HG02970 (cell line): ENCODE data around the gene CD6.

ENCODE experiments used
- ATAC-seq: cut with Tn5 transposase; IDR thresholded peaks from one replicate; pipeline ENCODE4 v1.9.1; 2021; ENCODE audit warnings: mild to moderate bottlenecking, moderate library complexity, moderate number of reproducible peaks; ENCODE audit not compliant: unreplicated experiment, low FRiP score

CD6 gene

DNA sequence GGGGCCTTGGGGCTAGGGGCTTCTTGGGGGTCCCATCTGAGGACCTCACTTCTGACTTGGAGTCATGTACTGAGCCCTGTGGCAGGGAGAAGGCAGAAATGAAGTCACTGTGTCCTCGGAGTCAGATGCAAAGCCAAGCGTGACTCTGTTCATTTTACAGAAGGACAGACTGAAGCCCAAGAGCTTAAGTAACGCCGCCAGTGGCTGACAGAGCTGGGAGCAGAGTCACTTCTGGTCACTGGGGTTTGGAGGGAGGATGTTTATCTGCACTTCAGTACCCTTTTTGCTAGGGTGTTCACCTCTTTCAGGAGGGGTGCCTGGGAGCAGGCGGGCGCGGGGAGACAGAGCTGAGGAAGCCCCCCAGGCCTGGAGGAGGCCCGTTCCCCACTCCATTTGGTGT, 10.7 kb downstream of the CD6 start:
- no peak for ATAC-seq

GRCh38 chr11:60984149-60984548, 12.7 kb downstream of the CD6 start:
- ATAC-seq: no peak

DNA sequence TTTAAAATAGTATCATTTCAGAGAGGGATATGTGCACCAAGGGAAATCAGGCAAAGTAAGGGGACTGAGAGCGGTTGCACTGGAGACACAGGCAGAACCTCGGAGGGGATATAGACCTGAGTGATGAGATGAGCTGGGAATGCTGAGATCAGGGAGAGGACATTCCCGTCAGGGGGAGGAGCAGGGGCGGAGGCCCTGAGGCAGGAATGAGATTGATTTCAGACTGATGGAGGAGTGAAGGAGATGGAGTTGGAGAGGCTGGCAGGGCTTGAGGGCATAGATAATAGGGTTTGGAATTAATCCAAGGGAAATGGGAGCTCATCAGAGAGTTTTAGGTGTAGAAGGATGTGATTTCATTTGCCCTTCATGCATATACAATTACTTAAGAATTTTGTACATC, 13.2 kb downstream of the CD6 start:
- ATAC-seq: no peak

- ATAC-seq: no peak
Observed at GRCh38 chr11:60985501-60985900, 14.0 kb downstream of the CD6 start.

- no peak for ATAC-seq
Observed at GRCh38 chr11:60985991-60986915, 14.8 kb downstream of the CD6 start.

- no peak for ATAC-seq
Observed at GRCh38 chr11:60987577-60988277, 16.2 kb downstream of the CD6 start.

GRCh38 chr11:60988658-60989057, 17.2 kb downstream of the CD6 start:
- ATAC-seq: no peak

GRCh38 chr11:60989093-60989650, 17.7 kb downstream of the CD6 start:
- no peak for ATAC-seq

GRCh38 chr11:60991457-60991856, 20.0 kb downstream of the CD6 start:
- ATAC-seq: no peak

DNA sequence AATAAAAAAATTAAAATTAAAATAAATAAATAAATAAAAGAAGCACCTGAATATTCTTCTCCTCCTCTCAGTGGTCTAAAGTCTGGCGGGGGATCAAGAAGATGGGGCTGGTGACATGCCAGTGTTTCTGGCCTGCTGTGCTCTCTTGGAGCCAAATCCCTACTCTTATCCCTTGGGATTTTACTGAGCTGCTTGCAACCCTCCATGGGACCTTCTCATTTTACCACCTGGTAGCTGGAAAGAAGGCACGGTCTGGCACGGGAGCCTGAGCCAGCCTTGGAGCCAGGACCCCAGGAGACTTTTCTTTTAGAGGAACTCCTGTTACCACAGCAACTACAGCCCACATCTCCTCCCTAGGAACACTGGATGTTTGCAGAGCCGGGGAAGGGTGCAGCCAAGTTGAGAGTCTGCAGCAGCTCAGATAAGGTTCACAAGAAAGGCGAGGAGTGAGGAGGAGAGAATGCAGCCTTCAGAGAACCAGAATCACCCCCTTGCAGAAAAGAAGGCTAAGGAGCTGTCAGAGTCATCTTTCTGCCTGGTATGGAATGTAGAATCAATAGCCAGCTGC, 21.4 kb downstream of the CD6 start:
- ATAC-seq: no peak

- ATAC-seq: no peak
Observed at GRCh38 chr11:60993615-60994014, 22.1 kb downstream of the CD6 start.

GRCh38 chr11:60994541-60995080, 23.1 kb downstream of the CD6 start:
- no peak for ATAC-seq

GRCh38 chr11:60995798-60996197, 24.3 kb downstream of the CD6 start:
- ATAC-seq: no peak

- no peak for ATAC-seq
Observed at GRCh38 chr11:60996381-60997138, 25.1 kb downstream of the CD6 start.

DNA sequence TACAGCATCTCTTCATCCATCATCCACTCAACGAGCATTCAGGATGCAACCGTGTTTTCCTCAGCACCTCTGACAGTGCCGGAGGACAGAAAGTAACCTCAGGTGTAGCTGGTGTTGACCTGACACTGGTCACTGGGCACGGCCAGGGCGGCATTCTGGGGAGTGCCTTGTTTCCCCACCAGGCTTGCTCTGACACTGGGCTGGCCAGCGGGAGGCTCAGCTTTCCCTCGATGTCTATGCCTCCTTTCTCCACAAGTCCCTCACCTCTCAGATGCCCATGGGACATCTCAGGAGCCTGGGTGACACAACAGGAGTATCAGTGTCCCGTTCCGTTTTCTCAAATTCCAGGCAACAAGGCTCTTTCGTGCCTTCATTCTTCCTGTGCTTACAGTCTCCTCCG, 28.9 kb downstream of the CD6 start:
- no peak for ATAC-seq

DNA sequence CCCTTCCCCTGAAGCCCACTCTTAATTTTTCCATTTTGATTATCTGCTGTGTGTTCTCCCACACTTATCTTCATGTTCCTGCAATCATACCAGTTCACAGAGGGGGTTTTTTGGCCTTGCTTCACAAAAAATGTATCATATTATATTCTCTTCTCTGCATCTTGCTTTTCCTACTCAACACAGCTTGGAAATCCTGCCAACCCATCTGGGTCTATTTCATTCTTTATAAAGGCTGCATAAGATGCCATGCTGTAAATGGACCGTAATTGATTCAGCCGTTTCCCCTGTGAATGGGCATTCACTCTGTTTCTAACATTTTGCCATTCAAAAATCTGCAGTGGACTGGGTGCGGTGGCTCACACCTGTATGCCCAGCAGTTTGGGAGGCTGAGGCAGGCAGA, 30.5 kb downstream of the CD6 start:
- no peak for ATAC-seq

DNA sequence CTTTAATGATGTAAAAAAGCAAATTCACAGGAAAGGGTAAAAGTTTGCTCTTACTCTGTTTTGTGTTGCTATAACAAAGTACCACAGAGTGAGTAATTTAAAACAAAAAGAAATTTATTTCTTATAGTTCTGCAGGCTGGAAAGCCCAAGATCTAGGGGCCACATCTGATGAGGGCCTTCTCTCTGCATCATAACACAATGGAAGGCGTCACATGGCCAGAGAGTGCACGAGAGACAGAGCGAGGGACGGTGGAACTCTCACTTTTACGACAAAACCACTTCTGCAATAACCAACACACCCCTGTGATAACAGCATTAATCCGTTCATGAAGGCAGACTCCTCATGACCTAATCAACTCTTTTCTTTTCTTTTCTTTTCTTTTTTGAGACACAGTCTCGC, 31.1 kb downstream of the CD6 start:
- no peak for ATAC-seq

GRCh38 chr11:61004180-61004611, 32.7 kb downstream of the CD6 start:
- ATAC-seq: no peak

DNA sequence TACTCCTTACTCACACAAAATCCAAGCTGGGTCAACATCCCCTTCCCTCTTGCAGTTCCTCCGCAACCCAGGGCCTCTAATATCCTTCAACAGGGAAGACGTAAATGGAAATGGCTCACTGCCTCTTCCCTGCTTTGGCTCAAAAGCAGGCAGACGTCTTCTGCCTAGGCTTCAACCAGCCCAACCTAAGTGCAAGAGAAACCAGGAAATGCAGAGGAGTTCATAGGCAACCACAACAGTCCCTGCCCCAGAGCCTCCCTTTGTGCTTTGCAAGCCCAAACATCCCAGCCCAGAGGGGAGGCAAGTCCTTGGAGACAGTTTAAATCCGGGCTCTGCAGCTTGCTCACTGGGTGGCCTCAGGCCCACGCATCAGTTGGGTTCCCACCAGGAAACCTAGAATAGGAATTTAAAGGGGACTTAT, 33.3 kb downstream of the CD6 start:
- no peak for ATAC-seq

DNA sequence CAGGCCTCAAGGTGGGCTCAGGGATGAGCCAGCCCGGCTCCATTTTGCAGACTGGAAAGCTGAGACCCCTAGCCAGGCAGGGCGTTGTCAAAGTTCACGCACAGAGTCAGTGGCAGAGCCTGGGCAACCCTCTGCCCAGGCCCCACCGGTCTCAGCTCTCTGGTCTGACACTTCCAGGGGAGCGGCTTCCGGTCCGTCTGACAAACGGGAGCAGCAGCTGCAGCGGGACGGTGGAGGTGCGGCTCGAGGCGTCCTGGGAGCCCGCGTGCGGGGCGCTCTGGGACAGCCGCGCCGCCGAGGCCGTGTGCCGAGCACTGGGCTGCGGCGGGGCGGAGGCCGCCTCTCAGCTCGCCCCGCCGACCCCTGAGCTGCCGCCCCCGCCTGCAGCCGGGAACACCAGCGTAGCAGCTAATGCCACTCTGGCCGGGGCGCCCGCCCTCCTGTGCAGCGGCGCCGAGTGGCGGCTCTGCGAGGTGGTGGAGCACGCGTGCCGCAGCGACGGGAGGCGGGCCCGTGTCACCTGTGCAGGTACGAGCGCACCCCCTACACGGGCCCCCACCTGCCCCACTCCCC, 36.0 kb downstream of the CD6 start:
- ATAC-seq: no peak
